GOT3 (cell line): ENCODE measurements around the gene FARS2.

Experiments
- DNase-seq: peaks from one replicate; lab custom pipeline; 2025; ENCODE audit warnings: mixed read lengths; lab: John Stamatoyannopoulos, UW

FARS2 gene

GRCh38 chr6:5379647-5380242, 118.4 kb downstream of the FARS2 start:
- no peak for DNase-seq

GRCh38 chr6:5383856-5384255, 122.5 kb downstream of the FARS2 start:
- no peak for DNase-seq

- no peak for DNase-seq
Measured at GRCh38 chr6:5384276-5384675, 123.0 kb downstream of the FARS2 start.

- DNase-seq = no peak
Measured at GRCh38 chr6:5388326-5388725, 127.0 kb downstream of the FARS2 start.

- no peak for DNase-seq
Measured at GRCh38 chr6:5389086-5389745, 127.9 kb downstream of the FARS2 start.

GRCh38 chr6:5390177-5390576, 128.9 kb downstream of the FARS2 start:
- no peak for DNase-seq

- DNase-seq = no peak
Measured at GRCh38 chr6:5394280-5394679, 133.0 kb downstream of the FARS2 start.

GRCh38 chr6:5395719-5396118, 134.4 kb downstream of the FARS2 start:
- DNase-seq = no peak

- no peak for DNase-seq
Measured at GRCh38 chr6:5398530-5398929, 137.2 kb downstream of the FARS2 start.

GRCh38 chr6:5399391-5399790, 138.1 kb downstream of the FARS2 start:
- DNase-seq = no peak

GRCh38 chr6:5401845-5402738, 140.8 kb downstream of the FARS2 start:
- DNase-seq = no peak

- no peak for DNase-seq
Measured at GRCh38 chr6:5403076-5403475, 141.8 kb downstream of the FARS2 start.

GRCh38 chr6:5403609-5404008, 142.3 kb downstream of the FARS2 start:
- no peak for DNase-seq

- DNase-seq = no peak
Measured at GRCh38 chr6:5405976-5406375, 144.7 kb downstream of the FARS2 start.

- no peak for DNase-seq
Measured at GRCh38 chr6:5411414-5411813, 150.1 kb downstream of the FARS2 start.

GRCh38 chr6:5412017-5412416, 150.7 kb downstream of the FARS2 start:
- DNase-seq = no peak

- no peak for DNase-seq
Measured at GRCh38 chr6:5412663-5413062, 151.3 kb downstream of the FARS2 start.

- no peak for DNase-seq
Measured at GRCh38 chr6:5416250-5416649, 154.9 kb downstream of the FARS2 start.

- DNase-seq = no peak
Measured at GRCh38 chr6:5422321-5422915, 161.1 kb downstream of the FARS2 start.

GRCh38 chr6:5423251-5423650, 161.9 kb downstream of the FARS2 start:
- DNase-seq = no peak

GRCh38 chr6:5424726-5425125, 163.4 kb downstream of the FARS2 start:
- DNase-seq = no peak

GRCh38 chr6:5425267-5425666, 164.0 kb downstream of the FARS2 start:
- no peak for DNase-seq

- no peak for DNase-seq
Measured at GRCh38 chr6:5425797-5426196, 164.5 kb downstream of the FARS2 start.
